ENCODE measurements around the gene RELL2.
A peak's percentile ranks its signal among the peaks of the same experiment; 100 is the strongest.

Gene RELL2

DNA sequence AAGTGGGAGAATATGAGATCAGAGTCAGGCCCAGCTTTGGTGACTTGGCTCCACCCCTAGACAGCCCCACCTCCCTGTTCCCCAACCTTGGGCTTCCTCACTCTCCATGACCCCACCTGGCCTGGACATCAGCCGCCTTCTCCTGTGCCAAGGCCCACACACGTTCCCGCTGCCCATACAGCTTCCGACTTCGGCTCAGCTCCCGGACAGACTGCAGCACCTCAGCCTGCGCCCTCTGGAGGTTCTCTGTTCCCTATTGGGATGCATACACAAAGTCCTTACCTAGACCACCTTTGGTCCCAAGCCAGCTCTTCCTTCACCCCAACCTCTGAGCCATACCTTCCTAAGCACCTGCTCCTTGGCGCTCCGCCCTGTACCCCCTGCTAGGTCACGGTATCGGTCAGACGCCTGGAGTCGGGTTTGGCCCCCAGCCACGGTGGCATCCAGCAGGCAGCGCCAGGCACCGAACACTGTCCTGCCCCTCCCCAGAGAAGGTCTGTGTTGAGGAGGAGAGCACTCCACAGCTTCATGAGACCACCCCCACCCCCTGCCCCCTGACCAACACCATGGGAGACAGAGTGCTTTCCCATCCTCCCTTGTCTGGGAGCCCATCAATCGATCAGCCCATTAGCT, 12.4 kb downstream of the RELL2 start:
- Histone ChIP-seq H3K4me1 (ENCODE audit: control insufficient read depth, insufficient read depth, low read length) (peaks cover 11% of the 10 kb centered on the region; the same call in 1 of the 2 replicates), H3K9ac (ENCODE audit: low read depth, low read length) (no peak overlapping the region), H3K27ac (ENCODE audit: low read depth, low read length) (no peak overlapping the region), H3K36me3 (ENCODE audit: control insufficient read depth, insufficient read depth, low read length) (peaks cover 39% of the 10 kb centered on the region), H3K4me3 (ENCODE audit: low read depth, low read length) (no peak overlapping the region), H3K9me3 (ENCODE audit: control insufficient read depth, insufficient read depth, low read length) (no peaks in the 10 kb centered on the region), H3K27me3 (ENCODE audit: control insufficient read depth, insufficient read depth, low read length) (no peaks in the 10 kb centered on the region)

- Histone ChIP-seq H3K9ac (ENCODE audit: low read depth, low read length) (no peak overlapping the region), H3K36me3 (ENCODE audit: control insufficient read depth, insufficient read depth, low read length) (peaks cover 38% of the 10 kb centered on the region), H3K27ac (ENCODE audit: low read depth, low read length) (no peak overlapping the region), H3K9me3 (ENCODE audit: control insufficient read depth, insufficient read depth, low read length) (no peaks in the 10 kb centered on the region), H3K4me1 (ENCODE audit: control insufficient read depth, insufficient read depth, low read length) (peaks cover 11% of the 10 kb centered on the region; the same call in 1 of the 2 replicates), H3K27me3 (ENCODE audit: control insufficient read depth, insufficient read depth, low read length) (no peaks in the 10 kb centered on the region), H3K4me3 (ENCODE audit: low read depth, low read length) (peak overlapping the region; percentile 80; the same call in 1 of the 2 replicates)
These were observed 13.2 kb downstream of the RELL2 start for GRCh38 chr5:141649972-141650371.

DNA sequence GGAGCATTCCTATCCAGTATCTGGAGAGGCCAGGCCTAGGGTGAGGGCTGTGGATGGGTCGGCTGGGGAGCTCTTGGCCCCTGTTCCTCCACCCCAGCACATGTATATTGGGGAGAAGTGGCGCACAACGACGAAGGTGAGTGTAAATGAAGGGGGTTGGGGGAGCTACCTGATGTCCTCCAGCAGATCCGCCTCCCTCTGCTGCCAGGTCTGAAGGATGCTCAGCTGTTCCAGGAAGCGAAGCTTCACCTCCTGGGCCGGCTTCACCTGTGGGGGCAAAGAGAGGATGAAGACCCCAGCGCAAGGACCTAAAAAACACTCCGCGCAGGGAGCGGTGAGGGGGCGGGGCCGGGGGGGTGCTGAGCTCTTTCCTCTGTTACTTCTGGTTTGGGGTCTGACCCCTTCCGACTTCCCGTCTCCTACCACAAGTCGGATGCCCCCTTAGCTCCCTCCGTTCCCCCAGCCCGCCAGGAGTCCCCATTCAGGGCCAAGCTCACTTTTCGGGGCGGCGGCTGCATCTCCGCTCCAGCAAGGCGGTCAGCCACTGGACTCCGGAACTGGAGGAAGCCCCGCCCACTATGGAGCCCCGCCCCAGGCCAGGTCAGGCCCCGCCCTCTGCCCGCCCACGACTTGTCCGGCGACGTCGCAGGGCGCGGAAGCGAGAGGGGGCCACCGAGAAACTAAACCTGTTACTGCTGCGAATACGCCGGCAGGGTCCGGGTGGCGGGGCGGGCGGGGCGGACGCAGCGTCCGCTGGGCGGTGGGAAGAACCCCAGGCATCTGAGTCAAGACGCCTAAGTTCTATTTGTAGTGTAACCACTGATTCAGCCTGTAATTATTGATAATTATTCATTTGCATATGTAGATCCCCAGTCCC, 14.3 kb downstream of the RELL2 start, which contains the start of gene FCHSD1:
TSS of gene FCHSD1 (minus strand) at position 568 of the 877 bp plus-strand sequence. CDS start at position 518, 50 bp downstream.
- H3K36me3 ChIP-seq (ENCODE audit: control insufficient read depth, insufficient read depth, low read length), result peaks cover 41% of the 10 kb centered on the region
- no peak within 1 kb of the TSS for H3K27ac ChIP-seq (ENCODE audit: low read depth, low read length)
- no peaks in the 10 kb centered on the region for H3K9me3 ChIP-seq (ENCODE audit: control insufficient read depth, insufficient read depth, low read length)
- H3K27me3 ChIP-seq (ENCODE audit: control insufficient read depth, insufficient read depth, low read length), result no peaks in the 10 kb centered on the region
- peak within 1 kb of the TSS; percentile 80 for H3K4me3 ChIP-seq (ENCODE audit: low read depth, low read length)
- no peak within 1 kb of the TSS for H3K9ac ChIP-seq (ENCODE audit: low read depth, low read length)
- H3K4me1 ChIP-seq (ENCODE audit: control insufficient read depth, insufficient read depth, low read length), result peaks cover 11% of the 10 kb centered on the region; the same call in 1 of the 2 replicates

DNA sequence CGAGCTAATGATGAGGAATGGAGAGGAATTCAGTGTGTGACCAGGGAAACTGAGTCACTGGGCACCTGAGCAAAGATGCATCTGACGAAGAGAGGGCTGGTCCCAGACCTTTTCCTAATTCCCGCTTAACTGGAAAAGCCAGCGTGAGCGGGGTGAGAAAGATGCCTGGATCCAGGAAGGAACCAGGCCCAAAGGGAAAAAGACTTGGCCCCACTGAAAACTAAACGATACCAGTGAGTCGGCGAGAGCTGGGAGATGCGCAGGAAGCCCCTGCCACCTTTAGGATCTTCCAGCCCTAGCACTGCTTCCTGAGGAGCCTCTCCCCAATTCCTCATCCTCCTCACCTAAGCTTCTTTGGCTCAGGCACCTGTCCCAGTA, 14.9 kb downstream of the RELL2 start:
- peak overlapping the region; percentile 50 for H3K4me3 ChIP-seq (ENCODE audit: low read depth, low read length)
- H3K27me3 ChIP-seq (ENCODE audit: control insufficient read depth, insufficient read depth, low read length), result no peaks in the 10 kb centered on the region
- H3K9me3 ChIP-seq (ENCODE audit: control insufficient read depth, insufficient read depth, low read length), result no peaks in the 10 kb centered on the region
- no peak overlapping the region for H3K9ac ChIP-seq (ENCODE audit: low read depth, low read length)
- H3K36me3 ChIP-seq (ENCODE audit: control insufficient read depth, insufficient read depth, low read length), result peaks cover 47% of the 10 kb centered on the region
- H3K4me1 ChIP-seq (ENCODE audit: control insufficient read depth, insufficient read depth, low read length), result peaks cover 11% of the 10 kb centered on the region; the same call in 1 of the 2 replicates
- H3K27ac ChIP-seq (ENCODE audit: low read depth, low read length), result no peak overlapping the region

DNA sequence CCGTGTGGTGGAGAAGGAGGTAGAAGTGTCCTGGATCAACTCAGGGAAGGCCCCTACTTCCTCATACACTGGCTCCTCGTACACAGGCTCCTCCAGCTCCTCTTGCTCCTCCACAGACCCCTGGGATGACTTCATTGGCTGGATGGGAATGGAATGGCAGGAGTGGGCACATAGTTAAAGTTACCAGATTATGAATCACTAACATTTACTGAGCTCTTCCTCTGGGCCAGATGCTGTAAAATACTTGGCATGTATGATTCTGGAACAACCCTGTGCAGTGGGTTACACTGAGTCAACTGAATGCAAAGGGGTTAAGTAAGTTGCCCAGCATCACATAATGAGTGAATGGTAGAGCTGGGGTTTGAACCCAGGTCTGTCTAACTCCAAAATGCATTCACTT, 17.5 kb downstream of the RELL2 start:
- no peaks in the 10 kb centered on the region for H3K27me3 ChIP-seq (ENCODE audit: control insufficient read depth, insufficient read depth, low read length)
- H3K9me3 ChIP-seq (ENCODE audit: control insufficient read depth, insufficient read depth, low read length), result no peaks in the 10 kb centered on the region
- H3K36me3 ChIP-seq (ENCODE audit: control insufficient read depth, insufficient read depth, low read length), result peaks cover 57% of the 10 kb centered on the region
- no peak overlapping the region for H3K27ac ChIP-seq (ENCODE audit: low read depth, low read length)
- H3K4me1 ChIP-seq (ENCODE audit: control insufficient read depth, insufficient read depth, low read length), result peaks cover 11% of the 10 kb centered on the region; the same call in 1 of the 2 replicates
- H3K9ac ChIP-seq (ENCODE audit: low read depth, low read length), result no peak overlapping the region
- no peak overlapping the region for H3K4me3 ChIP-seq (ENCODE audit: low read depth, low read length)

- H3K9me3 ChIP-seq (ENCODE audit: control insufficient read depth, insufficient read depth, low read length), result no peaks in the 10 kb centered on the region
- H3K36me3 ChIP-seq (ENCODE audit: control insufficient read depth, insufficient read depth, low read length), result peaks cover 63% of the 10 kb centered on the region
- no peaks in the 10 kb centered on the region for H3K27me3 ChIP-seq (ENCODE audit: control insufficient read depth, insufficient read depth, low read length)
- no peak overlapping the region for H3K27ac ChIP-seq (ENCODE audit: low read depth, low read length)
- H3K4me1 ChIP-seq (ENCODE audit: control insufficient read depth, insufficient read depth, low read length), result peaks cover 10% of the 10 kb centered on the region; the same call in 1 of the 2 replicates
- H3K4me3 ChIP-seq (ENCODE audit: low read depth, low read length), result no peak overlapping the region
- H3K9ac ChIP-seq (ENCODE audit: low read depth, low read length), result no peak overlapping the region
These were observed 18.2 kb downstream of the RELL2 start for GRCh38 chr5:141655020-141655419.

GRCh38 chr5:141656396-141656795, 19.6 kb downstream of the RELL2 start:
- no peak overlapping the region for H3K4me3 ChIP-seq (ENCODE audit: low read depth, low read length)
- H3K27me3 ChIP-seq (ENCODE audit: control insufficient read depth, insufficient read depth, low read length), result no peaks in the 10 kb centered on the region
- peaks cover 5% of the 10 kb centered on the region; the same call in 1 of the 2 replicates for H3K4me1 ChIP-seq (ENCODE audit: control insufficient read depth, insufficient read depth, low read length)
- H3K36me3 ChIP-seq (ENCODE audit: control insufficient read depth, insufficient read depth, low read length), result peaks cover 66% of the 10 kb centered on the region
- H3K27ac ChIP-seq (ENCODE audit: low read depth, low read length), result no peak overlapping the region
- no peak overlapping the region for H3K9ac ChIP-seq (ENCODE audit: low read depth, low read length)
- no peaks in the 10 kb centered on the region for H3K9me3 ChIP-seq (ENCODE audit: control insufficient read depth, insufficient read depth, low read length)

DNA sequence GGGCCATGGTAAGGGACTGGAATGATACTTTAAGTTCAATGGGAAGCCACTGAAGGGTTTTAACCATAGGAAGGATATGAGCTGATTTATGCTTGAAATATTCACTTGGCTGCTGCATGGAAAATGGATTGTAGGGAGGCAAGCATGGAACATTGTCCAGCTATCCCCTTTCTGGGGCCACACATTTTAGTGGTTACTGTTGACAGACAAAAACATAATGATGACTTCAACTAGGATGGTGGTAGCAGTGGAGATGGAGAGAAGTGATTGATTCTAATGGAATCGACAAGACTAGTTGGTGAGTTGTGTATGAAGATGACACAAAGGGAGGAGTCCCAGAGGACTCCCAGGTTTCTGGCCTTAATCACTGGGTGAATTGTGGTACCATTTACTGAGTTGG, 20.6 kb downstream of the RELL2 start:
- no peaks in the 10 kb centered on the region for H3K9me3 ChIP-seq (ENCODE audit: control insufficient read depth, insufficient read depth, low read length)
- no peaks in the 10 kb centered on the region for H3K27me3 ChIP-seq (ENCODE audit: control insufficient read depth, insufficient read depth, low read length)
- H3K4me3 ChIP-seq (ENCODE audit: low read depth, low read length), result no peak overlapping the region
- no peaks in the 10 kb centered on the region for H3K4me1 ChIP-seq (ENCODE audit: control insufficient read depth, insufficient read depth, low read length)
- no peak overlapping the region for H3K27ac ChIP-seq (ENCODE audit: low read depth, low read length)
- H3K9ac ChIP-seq (ENCODE audit: low read depth, low read length), result no peak overlapping the region
- peaks cover 71% of the 10 kb centered on the region for H3K36me3 ChIP-seq (ENCODE audit: control insufficient read depth, insufficient read depth, low read length)

GRCh38 chr5:141657937-141658545, 21.2 kb downstream of the RELL2 start:
- Histone ChIP-seq H3K27me3 (ENCODE audit: control insufficient read depth, insufficient read depth, low read length) (no peaks in the 10 kb centered on the region), H3K9ac (ENCODE audit: low read depth, low read length) (no peak overlapping the region), H3K27ac (ENCODE audit: low read depth, low read length) (no peak overlapping the region), H3K4me1 (ENCODE audit: control insufficient read depth, insufficient read depth, low read length) (no peaks in the 10 kb centered on the region), H3K4me3 (ENCODE audit: low read depth, low read length) (no peak overlapping the region), H3K36me3 (ENCODE audit: control insufficient read depth, insufficient read depth, low read length) (peaks cover 76% of the 10 kb centered on the region), H3K9me3 (ENCODE audit: control insufficient read depth, insufficient read depth, low read length) (no peaks in the 10 kb centered on the region)

GRCh38 chr5:141662028-141662427, 25.2 kb downstream of the RELL2 start:
- H3K4me1 ChIP-seq (ENCODE audit: control insufficient read depth, insufficient read depth, low read length), result 0 out of 2 replicates have a peak, but pooled peaks cover 3% of the 10 kb centered on the region
- H3K36me3 ChIP-seq (ENCODE audit: control insufficient read depth, insufficient read depth, low read length), result peaks cover 52% of the 10 kb centered on the region
- no peaks in the 10 kb centered on the region for H3K27me3 ChIP-seq (ENCODE audit: control insufficient read depth, insufficient read depth, low read length)
- no peak overlapping the region for H3K27ac ChIP-seq (ENCODE audit: low read depth, low read length)
- H3K4me3 ChIP-seq (ENCODE audit: low read depth, low read length), result no peak overlapping the region
- H3K9ac ChIP-seq (ENCODE audit: low read depth, low read length), result no peak overlapping the region
- H3K9me3 ChIP-seq (ENCODE audit: control insufficient read depth, insufficient read depth, low read length), result no peaks in the 10 kb centered on the region
